GM12864 (cell line): ENCODE data around the gene CCDC82.

ENCODE experiments used
- DNase-seq: peaks from one replicate; pipeline ENCODE4 v3.0.0-alpha.2; 2011; ENCODE audit warnings: low read depth
- H3K4me3 ChIP-seq: 2 replicates; pipeline ENCODE4 v1.5.1; 2011; ENCODE audit warnings: mild to moderate bottlenecking, low read depth, low read length, control low read depth
- CTCF ChIP-seq: IDR thresholded peaks from 2 replicates; pipeline ENCODE4 v1.5.1; 2011; ENCODE audit warnings: low read depth, mild to moderate bottlenecking, moderate library complexity, low read length, control low read depth, inconsistent platforms; ENCODE audit errors: missing control alignments

The CCDC82 gene

GRCh38 chr11:96388891-96389719, 607 bp downstream of the CCDC82 start:
- no peak for TF ChIP-seq CTCF
- peak overlapping the region; percentile 89 for H3K4me3 ChIP-seq
- DNase-seq: no peak

GRCh38 chr11:96385187-96385586, 4.5 kb downstream of the CCDC82 start:
- no peak for TF ChIP-seq CTCF
- H3K4me3 ChIP-seq: no peak overlapping the region
- DNase-seq: no peak

- no peak for TF ChIP-seq CTCF
- no peak for DNase-seq
- no peak overlapping the region for H3K4me3 ChIP-seq
Observed at GRCh38 chr11:96384156-96384555, 5.6 kb downstream of the CCDC82 start.

- no peak for TF ChIP-seq CTCF
- no peak for DNase-seq
Observed at GRCh38 chr11:96376796-96377195, 12.9 kb downstream of the CCDC82 start.

GRCh38 chr11:96373826-96374225, 15.9 kb downstream of the CCDC82 start:
- DNase-seq: no peak
- no peak overlapping the region for H3K4me3 ChIP-seq
- TF ChIP-seq CTCF: no peak

More at GRCh38 chr11:96376796-96377195, 12.9 kb downstream of the CCDC82 start:
- H3K4me3 ChIP-seq: no peak overlapping the region

- no peak overlapping the region for H3K4me3 ChIP-seq
- TF ChIP-seq CTCF: no peak
- no peak for DNase-seq
Observed at GRCh38 chr11:96367342-96367741, 22.4 kb downstream of the CCDC82 start.

GRCh38 chr11:96366024-96366423, 23.7 kb downstream of the CCDC82 start:
- no peak for TF ChIP-seq CTCF
- no peak overlapping the region for H3K4me3 ChIP-seq
- no peak for DNase-seq
